GM23248 (cell line): ENCODE measurements around the gene CTCF.

Source experiments
- EZH2 ChIP-seq: fragments of 200-600 bp; sonication (generic); IDR thresholded peaks from 2 replicates; pipeline ENCODE4 v1.6.1; 2018; ENCODE audit warnings: antibody characterized with exemption, mild to moderate bottlenecking; ENCODE audit not compliant: insufficient read depth, poor library complexity, severe bottlenecking
- EZH2phosphoT487 ChIP-seq: fragments of 200-600 bp; sonication (generic); IDR thresholded peaks from 2 replicates; pipeline ENCODE4 v1.6.1; 2018; ENCODE audit warnings: antibody characterized with exemption, moderate library complexity, mild to moderate bottlenecking, low read depth; ENCODE audit not compliant: insufficient read depth

DNA sequence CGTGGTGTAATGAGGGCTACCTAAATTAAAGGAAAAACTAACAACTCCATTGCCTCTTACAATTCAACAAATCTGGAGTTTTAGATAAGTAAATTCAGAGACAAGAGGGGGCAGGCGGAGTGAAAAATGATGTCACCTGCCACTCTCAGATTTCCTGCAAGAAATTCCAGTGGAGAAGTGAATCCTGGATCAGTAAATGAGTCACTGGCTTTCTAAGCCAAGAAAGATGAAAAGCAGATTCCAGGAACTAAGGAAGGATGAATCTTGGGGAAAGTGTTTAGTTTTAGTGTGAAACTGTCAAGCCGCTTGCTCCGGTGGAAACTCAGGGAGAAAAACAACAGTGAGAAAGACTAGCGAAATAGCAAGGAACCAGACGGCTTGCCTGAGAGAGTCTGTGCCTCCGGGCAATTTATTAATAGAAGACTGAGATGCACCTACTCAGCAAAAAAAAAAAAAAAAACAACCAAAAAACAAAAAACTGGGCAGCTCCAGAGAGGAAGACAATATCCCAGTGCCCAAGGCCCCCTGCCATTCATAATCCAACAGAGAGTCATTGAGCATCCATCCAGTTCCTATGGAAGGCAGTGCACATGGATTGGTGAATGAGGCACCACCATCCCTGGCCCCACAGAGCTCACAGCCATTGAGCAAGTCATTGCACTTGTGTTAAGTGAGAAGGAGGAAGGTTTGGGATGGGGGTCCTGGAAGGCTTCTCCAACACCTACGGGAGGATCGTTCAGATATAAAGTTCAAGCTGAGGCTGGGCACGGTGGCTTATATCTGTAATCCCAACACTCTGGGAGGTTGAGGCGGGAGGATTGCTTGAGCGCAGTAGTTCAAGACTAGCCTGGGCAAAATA is 45.8 kb upstream of the CTCF start:
- TF ChIP-seq EZH2 (no peak), EZH2phosphoT487 (no peak)
